Skeletal muscle tissue (tissue), 4 donors: ENCODE data around the gene CHCHD6. TPM values are rescaled to one million over a fixed set of nuclear protein-coding genes. Genes with fewer than 3 reads are reported as not detected.

Experiments
- H3K27ac ChIP-seq: one replicate; pipeline ENCODE4 v1.7.0; 2013; ENCODE audit warnings: mild to moderate bottlenecking, low read depth, low read length, inconsistent platforms
- H3K27me3 ChIP-seq, 3 donors: one replicate each; pipeline ENCODE4 v1.7.0; 2013; ENCODE audit warnings: low read length in 3 of 3; ENCODE audit not compliant: control insufficient read depth in 3 of 3, insufficient read depth in 3 of 3
- H3K36me3 ChIP-seq, 3 donors: one replicate each; pipeline ENCODE4 v1.7.0; 2013; ENCODE audit warnings: low read length in 3 of 3; ENCODE audit not compliant: control insufficient read depth in 3 of 3, insufficient read depth in 3 of 3
- H3K4me1 ChIP-seq, 3 donors: one replicate each; pipeline ENCODE4 v1.7.0; 2013; ENCODE audit warnings: low read length in 3 of 3, mild to moderate bottlenecking in 3 of 3; ENCODE audit not compliant: control insufficient read depth in 3 of 3, insufficient read depth in 3 of 3
- H3K4me3 ChIP-seq, 3 donors: one replicate each; pipeline ENCODE4 v1.7.0; 2013; ENCODE audit warnings: low read length in 3 of 3
- H3K9ac ChIP-seq, 3 donors: one replicate each; pipeline ENCODE4 v1.7.0; 2013; ENCODE audit warnings: low read length in 3 of 3, mild to moderate bottlenecking in 3 of 3, moderate library complexity in 2 of 3, low read depth in 1 of 3
- H3K9me3 ChIP-seq, 3 donors: one replicate each; pipeline ENCODE4 v1.7.0; 2013; ENCODE audit warnings: low read length in 3 of 3; ENCODE audit not compliant: control insufficient read depth in 3 of 3
- total RNA-seq: library from RNA; depleted of rRNA; stranded (reverse); fragments of >200 nt; gene quantifications from one replicate; pipeline ENCODE4 v1.2.3, GENCODE V29; 2014
- donor health status: Osteomylitis.

CHCHD6 gene
- total RNA-seq, 1 donor from 2014 or later, result 8.9 TPM

DNA sequence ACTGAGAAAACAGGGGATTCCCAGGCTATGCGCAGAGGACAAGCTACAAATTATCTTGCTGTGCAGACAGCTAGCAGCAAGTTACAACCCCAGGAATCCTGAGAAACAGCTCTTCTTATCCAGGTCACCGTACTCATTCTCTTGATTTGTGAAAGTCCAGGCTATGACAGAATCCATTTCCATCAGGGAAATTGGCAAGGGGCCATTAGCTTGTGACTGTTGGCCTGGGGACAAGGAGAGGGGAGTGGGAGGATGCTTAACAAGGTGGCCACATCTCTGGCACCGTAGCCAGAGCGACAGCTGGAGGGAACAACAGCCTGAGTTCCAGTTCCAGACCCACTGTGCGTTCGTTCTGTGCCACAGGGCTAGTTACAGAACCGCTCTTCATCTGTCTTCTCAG, 233.9 kb downstream of the CHCHD6 start:
- H3K36me3 ChIP-seq, result no peaks in the 10 kb centered on the region
- no peaks in the 10 kb centered on the region for H3K9me3 ChIP-seq
- H3K4me1 ChIP-seq, result peaks cover 4 to 13% (median 8%) of the 10 kb centered on the region in 3 donors
- H3K9ac ChIP-seq, result no peak overlapping the region
- no peak overlapping the region for H3K27ac ChIP-seq
- no peak overlapping the region for H3K4me3 ChIP-seq
- H3K27me3 ChIP-seq, result no peaks in the 10 kb centered on the region

- Histone ChIP-seq H3K27me3 (no peaks in the 10 kb centered on the region), H3K4me1 (peaks cover 4 to 11% (median 8%) of the 10 kb centered on the region in 3 donors), H3K27ac (no peak overlapping the region), H3K36me3 (no peaks in the 10 kb centered on the region), H3K9ac (no peak overlapping the region), H3K9me3 (no peaks in the 10 kb centered on the region), H3K4me3 (no peak overlapping the region)
These were observed 234.7 kb downstream of the CHCHD6 start for GRCh38 chr3:126938520-126939337.

DNA sequence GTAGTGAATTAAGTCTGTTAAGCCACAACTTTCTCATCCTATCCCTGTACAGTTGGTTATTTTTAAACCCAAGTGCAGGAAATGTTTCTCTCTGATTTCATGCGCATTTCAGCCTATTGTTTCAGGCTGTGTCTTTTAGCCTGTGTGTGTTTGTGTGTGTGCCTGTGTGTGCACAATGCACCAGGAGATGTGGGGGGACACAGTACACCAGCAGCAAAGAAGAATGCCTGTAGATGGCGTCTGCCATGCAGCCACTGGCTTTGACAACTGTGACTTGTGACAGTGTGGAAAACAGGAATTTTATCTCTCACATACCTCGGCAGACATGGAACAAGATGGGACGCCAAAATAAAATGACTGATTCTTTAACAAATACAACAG, 235.3 kb downstream of the CHCHD6 start:
- Histone ChIP-seq H3K27me3 (no peaks in the 10 kb centered on the region), H3K9ac (no peak overlapping the region), H3K4me1 (peaks cover 4 to 11% (median 8%) of the 10 kb centered on the region in 3 donors), H3K27ac (no peak overlapping the region), H3K4me3 (no peak overlapping the region), H3K36me3 (no peaks in the 10 kb centered on the region), H3K9me3 (no peaks in the 10 kb centered on the region)

DNA sequence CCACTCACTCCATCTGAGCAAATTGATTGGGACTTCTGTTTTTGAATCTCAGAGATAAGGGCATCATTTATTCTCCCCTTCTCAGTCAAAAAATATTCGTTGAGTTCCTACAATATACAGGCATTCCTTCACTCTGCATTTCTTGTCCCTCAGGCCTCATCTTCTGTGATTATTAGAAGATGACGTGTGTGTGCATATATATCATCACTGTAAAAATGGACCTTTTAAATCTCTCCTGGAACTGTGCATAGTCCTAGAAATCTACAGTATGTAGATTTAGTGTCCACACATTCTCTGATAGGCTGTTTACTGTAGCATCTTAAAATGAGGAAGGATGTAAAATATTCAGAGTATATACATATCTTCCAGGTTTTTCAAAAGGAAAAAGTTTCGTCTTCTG, 235.7 kb downstream of the CHCHD6 start:
- Histone ChIP-seq H3K4me3 (no peak overlapping the region), H3K9ac (no peak overlapping the region), H3K27me3 (peaks cover 0 to 2% (median 0%) of the 10 kb centered on the region in 3 donors), H3K27ac (no peak overlapping the region), H3K36me3 (no peaks in the 10 kb centered on the region), H3K9me3 (no peaks in the 10 kb centered on the region), H3K4me1 (peaks cover 4 to 11% (median 8%) of the 10 kb centered on the region in 3 donors)

DNA sequence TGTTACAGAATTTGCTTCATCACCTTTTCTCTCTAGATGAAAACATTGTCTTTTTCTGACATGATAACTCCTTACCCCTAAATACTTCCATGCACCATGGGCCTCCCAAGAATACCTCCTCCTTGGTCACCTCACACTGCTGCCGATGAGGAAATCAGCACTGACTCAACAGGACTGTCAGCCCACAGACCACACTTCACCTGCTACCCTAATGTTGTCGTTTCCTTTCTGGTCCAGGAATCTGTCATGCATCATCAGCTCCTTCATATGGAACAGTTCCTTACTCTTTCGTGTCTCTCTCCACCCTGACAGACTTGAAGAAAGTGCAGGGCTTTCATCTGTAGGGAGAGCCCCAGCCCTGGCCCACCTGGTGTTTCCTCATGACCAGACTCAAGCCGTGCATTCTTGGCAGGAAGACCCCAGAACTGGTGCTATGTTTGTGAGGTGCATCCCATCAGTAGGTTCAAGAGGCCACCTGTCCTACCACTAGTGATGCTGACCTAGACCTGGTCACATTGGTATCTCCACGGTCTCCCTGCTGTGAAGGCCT, 237.8 kb downstream of the CHCHD6 start:
- Histone ChIP-seq H3K4me3 (no peak overlapping the region), H3K36me3 (no peaks in the 10 kb centered on the region), H3K27me3 (peaks cover 0 to 6% (median 0%) of the 10 kb centered on the region in 3 donors), H3K9ac (no peak overlapping the region), H3K27ac (no peak overlapping the region), H3K4me1 (peaks cover 4 to 11% (median 8%) of the 10 kb centered on the region in 3 donors), H3K9me3 (no peaks in the 10 kb centered on the region)

GRCh38 chr3:126944089-126944965, 240.3 kb downstream of the CHCHD6 start:
- no peak overlapping the region for H3K9ac ChIP-seq
- peaks cover 13 to 18% (median 13%) of the 10 kb centered on the region in 3 donors for H3K4me1 ChIP-seq
- peaks cover 0 to 6% (median 0%) of the 10 kb centered on the region in 3 donors for H3K27me3 ChIP-seq
- no peaks in the 10 kb centered on the region for H3K9me3 ChIP-seq
- H3K36me3 ChIP-seq, result no peaks in the 10 kb centered on the region
- no peak overlapping the region for H3K27ac ChIP-seq
- H3K4me3 ChIP-seq, result no peak overlapping the region

DNA sequence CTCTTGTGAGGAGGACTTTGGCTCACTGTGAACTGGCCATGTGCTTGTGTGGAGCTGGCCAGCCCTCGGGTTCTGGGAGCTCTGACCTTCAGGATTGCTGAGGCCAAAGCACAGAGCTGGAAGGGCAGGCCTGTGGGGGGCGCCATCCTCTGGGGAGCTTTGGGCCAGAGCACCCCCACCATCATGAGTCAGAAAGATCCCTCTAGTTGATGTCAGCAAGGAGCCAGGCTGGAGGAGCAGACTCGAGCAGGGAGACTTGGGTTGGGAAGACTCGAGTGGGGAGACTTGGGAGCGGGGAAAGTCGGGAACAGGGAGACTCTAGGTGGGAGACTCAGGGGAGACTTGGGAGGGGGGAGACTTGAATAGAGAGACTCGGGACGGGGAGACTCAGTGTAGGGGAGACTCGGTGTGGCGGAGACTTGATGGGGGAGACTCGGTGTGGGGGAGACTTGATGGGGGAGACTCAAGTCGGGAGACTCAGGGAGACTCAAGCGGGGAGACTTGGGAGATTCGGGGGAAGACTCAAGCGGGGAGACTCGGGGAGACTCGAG, 241.2 kb downstream of the CHCHD6 start:
- Histone ChIP-seq H3K9me3 (no peaks in the 10 kb centered on the region), H3K4me3 (no peak overlapping the region), H3K4me1 (peaks cover 13 to 21% (median 14%) of the 10 kb centered on the region in 3 donors), H3K27ac (no peak overlapping the region), H3K36me3 (no peaks in the 10 kb centered on the region), H3K9ac (no peak overlapping the region), H3K27me3 (peaks cover 0 to 6% (median 0%) of the 10 kb centered on the region in 3 donors)

GRCh38 chr3:126945891-126946290, 241.9 kb downstream of the CHCHD6 start:
- Histone ChIP-seq H3K27ac (no peak overlapping the region), H3K4me3 (no peak overlapping the region), H3K9ac (no peak overlapping the region), H3K9me3 (no peaks in the 10 kb centered on the region), H3K27me3 (peaks cover 0 to 6% (median 0%) of the 10 kb centered on the region in 3 donors), H3K36me3 (no peaks in the 10 kb centered on the region), H3K4me1 (peaks cover 13 to 21% (median 14%) of the 10 kb centered on the region in 3 donors)

- no peak overlapping the region for H3K4me3 ChIP-seq
These were observed 242.4 kb downstream of the CHCHD6 start for GRCh38 chr3:126946405-126946804.

More at GRCh38 chr3:126946405-126946804, 242.4 kb downstream of the CHCHD6 start:
- Histone ChIP-seq H3K4me1 (peaks cover 13 to 21% (median 14%) of the 10 kb centered on the region in 3 donors), H3K36me3 (no peaks in the 10 kb centered on the region), H3K27me3 (peaks cover 0 to 6% (median 0%) of the 10 kb centered on the region in 3 donors), H3K9me3 (no peaks in the 10 kb centered on the region), H3K27ac (no peak overlapping the region), H3K9ac (no peak overlapping the region)
